ENCODE results near the gene ZSWIM1. TPM values are rescaled to one million over a fixed set of nuclear protein-coding genes. Genes with fewer than 3 reads are reported as not detected.

ZSWIM1 gene
- total and polyA plus RNA-seq, 4 donors, result 2.9 to 8.2 (median 4.3) TPM

GRCh38 chr20:45907219-45907948 lies 26.4 kb downstream of the ZSWIM1 start:
- DNase-seq (no peak), ATAC-seq (ENCODE audit: low FRiP score) (no peak)
- intact Hi-C loops (cut with DNase I), result no loop called here
- Histone ChIP-seq H3K4me3 (ENCODE audit: low read length in 2 of 2) (no peak overlapping the region), H3K4me1 (ENCODE audit: control insufficient read depth in 1 of 2, insufficient read depth in 2 of 2, low read length in 2 of 2) (no peaks in the 10 kb centered on the region), H3K9me3 (ENCODE audit: control insufficient read depth, low read length) (no peaks in the 10 kb centered on the region), H3K27me3 (ENCODE audit: control insufficient read depth in 1 of 2, insufficient read depth in 2 of 2, low read length in 1 of 2) (no peaks in the 10 kb centered on the region), H3K27ac (ENCODE audit: low read depth in 1 of 2, low read length in 2 of 2) (no peak overlapping the region), H3K36me3 (ENCODE audit: control insufficient read depth in 1 of 2, insufficient read depth in 2 of 2, low read length in 1 of 2) (no peaks in the 10 kb centered on the region)
- WGBS, 2 donors, result 93 to 97% methylated on average over 17 of the region's 17 CpGs

- no peak overlapping the region for H3K4me3 ChIP-seq (ENCODE audit: low read length in 2 of 2)
- no peaks in the 10 kb centered on the region for H3K9me3 ChIP-seq (ENCODE audit: control insufficient read depth, low read length)
- ATAC-seq (ENCODE audit: low FRiP score) (no peak), DNase-seq (no peak)
- no peak overlapping the region for H3K27ac ChIP-seq (ENCODE audit: low read depth in 1 of 2, low read length in 2 of 2)
- 86 to 95% methylated on average over 2 of the region's 2 CpGs for WGBS, 2 donors
- H3K4me1 ChIP-seq (ENCODE audit: control insufficient read depth in 1 of 2, insufficient read depth in 2 of 2, low read length in 2 of 2), result no peaks in the 10 kb centered on the region
- H3K36me3 ChIP-seq (ENCODE audit: control insufficient read depth in 1 of 2, insufficient read depth in 2 of 2, low read length in 1 of 2), result no peaks in the 10 kb centered on the region
- no peaks in the 10 kb centered on the region for H3K27me3 ChIP-seq (ENCODE audit: control insufficient read depth in 1 of 2, insufficient read depth in 2 of 2, low read length in 1 of 2)
- intact Hi-C loops (cut with DNase I), result no loop called here
Observed at GRCh38 chr20:45908084-45908483, 27.1 kb downstream of the ZSWIM1 start.

- Histone ChIP-seq H3K36me3 (ENCODE audit: control insufficient read depth in 1 of 2, insufficient read depth in 2 of 2, low read length in 1 of 2) (no peaks in the 10 kb centered on the region), H3K27me3 (ENCODE audit: control insufficient read depth in 1 of 2, insufficient read depth in 2 of 2, low read length in 1 of 2) (no peaks in the 10 kb centered on the region), H3K9me3 (ENCODE audit: control insufficient read depth, low read length) (no peaks in the 10 kb centered on the region), H3K27ac (ENCODE audit: low read depth in 1 of 2, low read length in 2 of 2) (no peak overlapping the region), H3K4me3 (ENCODE audit: low read length in 2 of 2) (no peak overlapping the region), H3K4me1 (ENCODE audit: control insufficient read depth in 1 of 2, insufficient read depth in 2 of 2, low read length in 2 of 2) (no peaks in the 10 kb centered on the region)
- 88 to 89% methylated on average over 12 of the region's 12 CpGs for WGBS, 2 donors
- intact Hi-C loops (cut with DNase I), result no loop called here
- ATAC-seq (ENCODE audit: low FRiP score), result no peak
- DNase-seq, result no peak
Observed at GRCh38 chr20:45909336-45909808, 28.3 kb downstream of the ZSWIM1 start.

GRCh38 chr20:45909817-45910669 lies 29.0 kb downstream of the ZSWIM1 start:
- WGBS, 2 donors, result 83 to 84% methylated on average over 22 of the region's 22 CpGs
- intact Hi-C loops (cut with DNase I), result no loop called here
- ATAC-seq (ENCODE audit: low FRiP score), result no peak
- Histone ChIP-seq H3K36me3 (ENCODE audit: control insufficient read depth in 1 of 2, insufficient read depth in 2 of 2, low read length in 1 of 2) (no peaks in the 10 kb centered on the region), H3K4me1 (ENCODE audit: control insufficient read depth in 1 of 2, insufficient read depth in 2 of 2, low read length in 2 of 2) (no peaks in the 10 kb centered on the region), H3K4me3 (ENCODE audit: low read length in 2 of 2) (no peak overlapping the region), H3K27ac (ENCODE audit: low read depth in 1 of 2, low read length in 2 of 2) (no peak overlapping the region), H3K9me3 (ENCODE audit: control insufficient read depth, low read length) (no peaks in the 10 kb centered on the region), H3K27me3 (ENCODE audit: control insufficient read depth in 1 of 2, insufficient read depth in 2 of 2, low read length in 1 of 2) (no peaks in the 10 kb centered on the region)
- DNase-seq, result no peak

- DNase-seq (peak; percentile 98 to 99), ATAC-seq (ENCODE audit: low FRiP score) (peak; percentile 95)
- peak overlapping the region; percentile 15 to 59 for H3K4me3 ChIP-seq (ENCODE audit: low read length in 2 of 2)
- H3K27ac ChIP-seq (ENCODE audit: low read depth in 1 of 2, low read length in 2 of 2), result peak overlapping the region in 1 of 2 donors; percentile 16
- intact Hi-C loops (cut with DNase I), result no loop called here
- no peaks in the 10 kb centered on the region for H3K4me1 ChIP-seq (ENCODE audit: control insufficient read depth in 1 of 2, insufficient read depth in 2 of 2, low read length in 2 of 2)
- H3K9me3 ChIP-seq (ENCODE audit: control insufficient read depth, low read length), result no peaks in the 10 kb centered on the region
- 2 to 4% methylated on average over 43 of the region's 43 CpGs for WGBS, 2 donors
- H3K27me3 ChIP-seq (ENCODE audit: control insufficient read depth in 1 of 2, insufficient read depth in 2 of 2, low read length in 1 of 2), result no peaks in the 10 kb centered on the region
- no peaks in the 10 kb centered on the region for H3K36me3 ChIP-seq (ENCODE audit: control insufficient read depth in 1 of 2, insufficient read depth in 2 of 2, low read length in 1 of 2)
Observed at GRCh38 chr20:45910670-45911485, 29.9 kb downstream of the ZSWIM1 start.

GRCh38 chr20:45911486-45912343 lies 30.7 kb downstream of the ZSWIM1 start, which contains the start of gene PLTP:
PLTP (minus strand) TSS chr20:45912155; CDS start chr20:45911452, 703 bp downstream.
- WGBS, 2 donors, result 1 to 2% methylated on average over 45 to 58 of the region's 58 CpGs
- intact Hi-C loops (cut with DNase I), result loop anchor here in 1 of 2 donors (1.0 kb wide), 1 partner anchor 24 kb away; no protein-coding TSS in a partner anchor
- Histone ChIP-seq H3K4me3 (ENCODE audit: low read length in 2 of 2) (peak within 1 kb of the TSS; percentile 15 to 59), H3K4me1 (ENCODE audit: control insufficient read depth in 1 of 2, insufficient read depth in 2 of 2, low read length in 2 of 2) (no peaks in the 10 kb centered on the region), H3K36me3 (ENCODE audit: control insufficient read depth in 1 of 2, insufficient read depth in 2 of 2, low read length in 1 of 2) (no peaks in the 10 kb centered on the region), H3K27me3 (ENCODE audit: control insufficient read depth in 1 of 2, insufficient read depth in 2 of 2, low read length in 1 of 2) (no peaks in the 10 kb centered on the region), H3K9me3 (ENCODE audit: control insufficient read depth, low read length) (no peaks in the 10 kb centered on the region), H3K27ac (ENCODE audit: low read depth in 1 of 2, low read length in 2 of 2) (peak within 1 kb of the TSS in 1 of 2 donors; percentile 16)
- ATAC-seq (ENCODE audit: low FRiP score) (peak; percentile 73), DNase-seq (peak; percentile 87 to 92)

- DNase-seq, result no peak
- 10 to 14% methylated on average over 4 of the region's 4 CpGs for WGBS, 2 donors
- Histone ChIP-seq H3K9me3 (ENCODE audit: control insufficient read depth, low read length) (no peaks in the 10 kb centered on the region), H3K27me3 (ENCODE audit: control insufficient read depth in 1 of 2, insufficient read depth in 2 of 2, low read length in 1 of 2) (no peaks in the 10 kb centered on the region), H3K27ac (ENCODE audit: low read depth in 1 of 2, low read length in 2 of 2) (no peak overlapping the region), H3K4me3 (ENCODE audit: low read length in 2 of 2) (peak overlapping the region in 1 of 2 donors; percentile 11), H3K4me1 (ENCODE audit: control insufficient read depth in 1 of 2, insufficient read depth in 2 of 2, low read length in 2 of 2) (no peaks in the 10 kb centered on the region), H3K36me3 (ENCODE audit: control insufficient read depth in 1 of 2, insufficient read depth in 2 of 2, low read length in 1 of 2) (no peaks in the 10 kb centered on the region)
- no peak for ATAC-seq (ENCODE audit: low FRiP score)
- intact Hi-C loops (cut with DNase I), result loop anchor here in 1 of 2 donors (1.0 kb wide), 1 partner anchor 23 kb away; no protein-coding TSS in a partner anchor
Observed at GRCh38 chr20:45912344-45912682, 31.3 kb downstream of the ZSWIM1 start.
